Adrenal gland (tissue), 5 donors: ENCODE measurements around the gene P3H3.

Experiments used
- CTCF ChIP-seq, 6 experiments: fragments of 450-650 bp in 4 of 6; fragments of 200-600 bp in 2 of 6; sonication (generic) in 1 of 6; IDR thresholded peaks; 1 replicate in 5 of 6; 2 replicates in 1 of 6; pipeline versions ENCODE4 v1.5.1 to v1.8.0; 2016 to 2021; ENCODE audit warnings: antibody characterized with exemption in 6 of 6, mild to moderate bottlenecking in 2 of 6, moderate library complexity in 1 of 6
- POLR2A ChIP-seq, 2 donors: fragments of 450-650 bp; IDR thresholded peaks; one replicate each; pipeline ENCODE4 v1.6.1; 2017; ENCODE audit warnings: antibody characterized with exemption in 2 of 2, mild to moderate bottlenecking in 2 of 2, moderate library complexity in 1 of 2
- donor health status: DM: no; HTN: no; CAD: no.

GRCh38 chr12:6826125-6826733 lies 2.0 kb upstream of the P3H3 start:
- TF ChIP-seq CTCF (IDR thresholded peaks at IDR 0.05) = no peak
- no peak for TF ChIP-seq POLR2A (IDR thresholded peaks at IDR 0.05)
